ENCODE measurements around the gene PLD6. TPM values are rescaled to one million over a fixed set of nuclear protein-coding genes. Genes with fewer than 3 reads are reported as not detected.
"Not testable (repeated sequence)": the region's sequence is repeated elsewhere in the genome, so short reads cannot be mapped to it uniquely, and the experiment has no call there.

Gene PLD6
- total RNA-seq, 1 experiment from 2014 or later, result not detected

- DNase-seq (ENCODE audit: low read depth), result no peak
Observed at GRCh38 chr17:17201271-17201670, 4.9 kb downstream of the PLD6 start.

- DNase-seq (ENCODE audit: low read depth), result no peak
Observed at GRCh38 chr17:17200831-17201230, 5.3 kb downstream of the PLD6 start.

- no peak for DNase-seq (ENCODE audit: low read depth)
Observed at GRCh38 chr17:17200311-17200710, 5.8 kb downstream of the PLD6 start.

- no peak for DNase-seq (ENCODE audit: low read depth)
Observed at GRCh38 chr17:17198281-17198680, 7.9 kb downstream of the PLD6 start.

GRCh38 chr17:17196776-17197175, 9.4 kb downstream of the PLD6 start:
- peak; percentile 37 for DNase-seq (ENCODE audit: low read depth)

GRCh38 chr17:17195466-17195865, 10.7 kb downstream of the PLD6 start:
- not testable (repeated sequence) for DNase-seq (ENCODE audit: low read depth)

- DNase-seq (ENCODE audit: low read depth), result no peak
Observed at GRCh38 chr17:17191961-17192381, 14.2 kb downstream of the PLD6 start.

GRCh38 chr17:17191346-17191792, 14.8 kb downstream of the PLD6 start:
- DNase-seq (ENCODE audit: low read depth), result peak; percentile 88

- no peak for DNase-seq (ENCODE audit: low read depth)
Observed at GRCh38 chr17:17190188-17190587, 15.9 kb downstream of the PLD6 start.

GRCh38 chr17:17189559-17189958, 16.6 kb downstream of the PLD6 start:
- no peak for DNase-seq (ENCODE audit: low read depth)

GRCh38 chr17:17188586-17188985, 17.5 kb downstream of the PLD6 start:
- no peak for DNase-seq (ENCODE audit: low read depth)

- DNase-seq (ENCODE audit: low read depth), result no peak
Observed at GRCh38 chr17:17186551-17187505, 19.3 kb downstream of the PLD6 start.

GRCh38 chr17:17186051-17186450, 20.1 kb downstream of the PLD6 start:
- DNase-seq (ENCODE audit: low read depth), result no peak

GRCh38 chr17:17184985-17185757, 21.0 kb downstream of the PLD6 start:
- DNase-seq (ENCODE audit: low read depth), result not testable (repeated sequence)

GRCh38 chr17:17183744-17184143, 22.4 kb downstream of the PLD6 start:
- DNase-seq (ENCODE audit: low read depth), result no peak

GRCh38 chr17:17182598-17183136, 23.5 kb downstream of the PLD6 start:
- DNase-seq (ENCODE audit: low read depth), result no peak

- DNase-seq (ENCODE audit: low read depth), result no peak
Observed at GRCh38 chr17:17181666-17182597, 24.2 kb downstream of the PLD6 start.

- DNase-seq (ENCODE audit: low read depth), result no peak
Observed at GRCh38 chr17:17180741-17181525, 25.2 kb downstream of the PLD6 start.

- DNase-seq (ENCODE audit: low read depth), result no peak
Observed at GRCh38 chr17:17180141-17180603, 26.0 kb downstream of the PLD6 start.

- DNase-seq (ENCODE audit: low read depth), result peak; percentile 67
Observed at GRCh38 chr17:17179371-17179827, 26.7 kb downstream of the PLD6 start.

Measured in HT1080 (cell line).